ENCODE data around the gene NEU4. TPM values are rescaled to one million over a fixed set of nuclear protein-coding genes. Genes with fewer than 3 reads are reported as not detected.

Gene NEU4
- polyA plus RNA-seq, 1 experiment = not detected

GRCh38 chr2:241855245-241855887, 46.4 kb downstream of the NEU4 start:
- H3K27me3 ChIP-seq (ENCODE audit: control insufficient read depth, insufficient read depth, low read length) = 0 out of 2 replicates have a peak, but pooled peaks cover 1% of the 10 kb centered on the region
- no peaks in the 10 kb centered on the region for H3K36me3 ChIP-seq (ENCODE audit: control insufficient read depth, insufficient read depth, low read length)
- no peak overlapping the region for H3K4me3 ChIP-seq (ENCODE audit: low read depth, low read length)
- no peak for DNase-seq (ENCODE audit: low read depth)
- TF ChIP-seq CTCF (IDR thresholded peaks at IDR 0.05; ENCODE audit: insufficient read depth, low read depth, low read length) = no peak
- POLR2A ChIA-PET = interaction anchor here (0.6 kb wide), 1 partner anchor 11 kb away, joined by 15 read pairs; no protein-coding TSS in a partner anchor
- CTCF ChIA-PET = no interaction called here

- H3K27me3 ChIP-seq (ENCODE audit: control insufficient read depth, insufficient read depth, low read length) = 0 out of 2 replicates have a peak, but pooled peaks cover 1% of the 10 kb centered on the region
- ChIA-PET CTCF (no interaction called here), POLR2A (no interaction called here)
- no peak for TF ChIP-seq CTCF (IDR thresholded peaks at IDR 0.05; ENCODE audit: insufficient read depth, low read depth, low read length)
- H3K4me3 ChIP-seq (ENCODE audit: low read depth, low read length) = no peak overlapping the region
- no peak for DNase-seq (ENCODE audit: low read depth)
- no peaks in the 10 kb centered on the region for H3K36me3 ChIP-seq (ENCODE audit: control insufficient read depth, insufficient read depth, low read length)
Measured at GRCh38 chr2:241855888-241856422, 47.0 kb downstream of the NEU4 start.

GRCh38 chr2:241857041-241857541, 48.1 kb downstream of the NEU4 start:
- ChIA-PET CTCF (no interaction called here), POLR2A (no interaction called here)
- no peak overlapping the region for H3K4me3 ChIP-seq (ENCODE audit: low read depth, low read length)

GRCh38 chr2:241857572-241858121, 48.7 kb downstream of the NEU4 start:
- H3K4me3 ChIP-seq (ENCODE audit: low read depth, low read length) = no peak overlapping the region
- ChIA-PET POLR2A (no interaction called here), CTCF (interaction anchor here (0.7 kb wide), 2 partner anchors 21 to 214 kb away, joined by 3 to 4 read pairs; no protein-coding TSS in a partner anchor)
- 0 out of 2 replicates have a peak, but pooled peaks cover 1% of the 10 kb centered on the region for H3K27me3 ChIP-seq (ENCODE audit: control insufficient read depth, insufficient read depth, low read length)
- TF ChIP-seq CTCF (IDR thresholded peaks at IDR 0.05; ENCODE audit: insufficient read depth, low read depth, low read length) = no peak
- no peaks in the 10 kb centered on the region for H3K36me3 ChIP-seq (ENCODE audit: control insufficient read depth, insufficient read depth, low read length)
- no peak for DNase-seq (ENCODE audit: low read depth)

More at GRCh38 chr2:241857041-241857541, 48.1 kb downstream of the NEU4 start:
- no peak for DNase-seq (ENCODE audit: low read depth)
- no peaks in the 10 kb centered on the region for H3K36me3 ChIP-seq (ENCODE audit: control insufficient read depth, insufficient read depth, low read length)
- TF ChIP-seq CTCF (IDR thresholded peaks at IDR 0.05; ENCODE audit: insufficient read depth, low read depth, low read length) = no peak
- H3K27me3 ChIP-seq (ENCODE audit: control insufficient read depth, insufficient read depth, low read length) = 0 out of 2 replicates have a peak, but pooled peaks cover 1% of the 10 kb centered on the region
